ENCODE data around the gene RPN1. TPM values are rescaled to one million over a fixed set of nuclear protein-coding genes. Genes with fewer than 3 reads are reported as not detected.

The RPN1 gene
- total and polyA plus RNA-seq, 2 of the 13 experiments (the other 11 are each of a cell fraction or from before 2014, with no cell fraction given) = 290 to 342 TPM

- intact Hi-C loops (cut with micrococcal nuclease; ENCODE audit: unreplicated experiment) (no loop called here), in situ Hi-C loops (cut with HindIII; ENCODE audit: extremely low pct_ligation_motif_present, low pct_unique_long_range_greater_than_20kb) (no loop called here)
- Histone ChIP-seq H3K9me3 (ENCODE audit: low read length) (no peaks in the 10 kb centered on the region), H3K4me3 (replicated peaks in 1 of 3; ENCODE audit: insufficient read depth in 1 of 3, low read depth in 2 of 3, low read length in 3 of 3) (no peak overlapping the region), H3K27me3 (ENCODE audit: control insufficient read depth in 1 of 2, insufficient read depth in 2 of 2, low read length in 2 of 2) (no peaks in the 10 kb centered on the region), H3K4me2 (ENCODE audit: low read depth, low read length) (no peak overlapping the region), H3K4me1 (ENCODE audit: insufficient read depth, low read length) (no peaks in the 10 kb centered on the region), H3K27ac (ENCODE audit: extremely low read length, insufficient read depth, low read length) (no peak overlapping the region), H3K9ac (ENCODE audit: insufficient read depth, low read depth, low read length) (no peak overlapping the region), H2AFZ (ENCODE audit: low read length) (no peak overlapping the region), H3K79me2 (ENCODE audit: insufficient read depth, low read length) (peaks cover 16% of the 10 kb centered on the region), H3K36me3 (replicated peaks in 1 of 2; ENCODE audit: control insufficient read depth in 1 of 2, insufficient read depth in 2 of 2, low read length in 2 of 2) (peaks cover 14 to 60% of the 10 kb centered on the region in 2 experiments), H4K20me1 (ENCODE audit: insufficient read depth, low read length) (no peaks in the 10 kb centered on the region)
- no TSS peak for BruUV-seq (replicated peaks)
- ATAC-seq (no peak), FAIRE-seq (no peak), DNase-seq (ENCODE audit: low spot score) (no peak)
- ChIA-PET POLR2A (no interaction called here), CTCF (ENCODE audit: low intra/inter-chr PET ratio, low total read pairs) (no interaction called here)
- 97% methylated on average over 2 of the region's 2 CpGs for WGBS (ENCODE audit: low lambda C conversion rate)
- TF ChIP-seq NR2C2 (CRISPR knock-in tag; IDR thresholded peaks at IDR 0.05; ENCODE audit: borderline replicate concordance) (no peak), ZNF256 (CRISPR knock-in tag; conservative IDR thresholded peaks at IDR 0.05) (no peak), CEBPB (IDR thresholded peaks at IDR 0.05; ENCODE audit: borderline replicate concordance, low read depth, low read length) (no peak)
Observed at GRCh38 chr3:128632301-128632700, 18.3 kb downstream of the RPN1 start.

DNA sequence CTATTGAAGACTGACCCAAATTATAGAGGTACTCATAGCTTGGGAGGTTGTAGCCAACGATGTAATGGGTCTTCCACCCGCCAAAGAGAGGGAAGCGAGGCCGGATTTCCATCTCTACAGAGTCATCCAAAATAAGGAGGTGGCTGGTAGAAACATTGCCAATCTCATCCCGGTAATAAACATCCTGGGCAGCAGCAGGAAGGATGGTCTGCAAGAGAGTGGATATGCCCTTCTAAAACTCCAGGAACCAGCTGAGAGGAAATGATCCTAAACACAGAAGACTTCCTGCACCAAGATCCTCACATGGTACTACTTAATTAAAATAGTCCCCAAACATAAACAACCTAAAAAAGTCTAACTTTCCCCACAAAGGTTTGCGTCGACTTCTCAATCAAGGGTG is 20.7 kb downstream of the RPN1 start:
- H3K4me2 ChIP-seq (ENCODE audit: low read depth, low read length) = no peak overlapping the region
- in situ Hi-C loops (cut with HindIII; ENCODE audit: extremely low pct_ligation_motif_present, low pct_unique_long_range_greater_than_20kb) = no loop called here
- TF ChIP-seq AKAP8 (CRISPR knock-in tag; IDR thresholded peaks at IDR 0.05) (no peak), NR2C2 (CRISPR knock-in tag; IDR thresholded peaks at IDR 0.05; ENCODE audit: borderline replicate concordance) (no peak), JUN (CRISPR knock-in tag; IDR thresholded peaks at IDR 0.05) (no peak), ZNF766 (CRISPR knock-in tag; IDR thresholded peaks at IDR 0.05; ENCODE audit: borderline replicate concordance) (no peak), HOXA5 (CRISPR knock-in tag; IDR thresholded peaks at IDR 0.05) (no peak), ZNF235 (CRISPR knock-in tag; IDR thresholded peaks at IDR 0.05; ENCODE audit: borderline replicate concordance) (no peak), ZNF136 (CRISPR knock-in tag; IDR thresholded peaks at IDR 0.05; ENCODE audit: low read depth) (no peak), TBX2 (CRISPR knock-in tag; IDR thresholded peaks at IDR 0.05; ENCODE audit: borderline replicate concordance) (no peak), ZNF7 (CRISPR knock-in tag; IDR thresholded peaks at IDR 0.05) (no peak), ZNF446 (CRISPR knock-in tag; IDR thresholded peaks at IDR 0.05) (no peak), KLF9 (CRISPR knock-in tag; IDR thresholded peaks at IDR 0.05; ENCODE audit: low read depth) (no peak)
- TF ChIP-seq, protein P1, sequence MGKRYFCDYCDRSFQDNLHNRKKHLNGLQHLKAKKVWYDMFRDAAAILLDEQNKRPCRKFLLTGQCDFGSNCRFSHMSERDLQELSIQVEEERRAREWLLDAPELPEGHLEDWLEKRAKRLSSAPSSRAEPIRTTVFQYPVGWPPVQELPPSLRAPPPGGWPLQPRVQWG (CRISPR knock-in tag; IDR thresholded peaks at IDR 0.05; ENCODE audit: borderline replicate concordance, low read depth) = no peak
- no peak overlapping the region for H3K4me3 ChIP-seq (replicated peaks in 1 of 3; ENCODE audit: insufficient read depth in 1 of 3, low read depth in 2 of 3, low read length in 3 of 3)
- POLR2A ChIA-PET = no interaction called here
- BruUV-seq (replicated peaks) = no TSS peak
- peaks cover 31 to 70% of the 10 kb centered on the region in 2 experiments for H3K36me3 ChIP-seq (replicated peaks in 1 of 2; ENCODE audit: control insufficient read depth in 1 of 2, insufficient read depth in 2 of 2, low read length in 2 of 2)
- intact Hi-C loops (cut with micrococcal nuclease; ENCODE audit: unreplicated experiment) = no loop called here
- peaks cover 8% of the 10 kb centered on the region for H3K79me2 ChIP-seq (ENCODE audit: insufficient read depth, low read length)
- no peak overlapping the region for H3K9ac ChIP-seq (ENCODE audit: insufficient read depth, low read depth, low read length)
- FAIRE-seq = no peak
- no peak overlapping the region for H2AFZ ChIP-seq (ENCODE audit: low read length)
- no peaks in the 10 kb centered on the region for H4K20me1 ChIP-seq (ENCODE audit: insufficient read depth, low read length)
- no peak for DNase-seq (ENCODE audit: low spot score)
- no peaks in the 10 kb centered on the region for H3K27me3 ChIP-seq (ENCODE audit: control insufficient read depth in 1 of 2, insufficient read depth in 2 of 2, low read length in 2 of 2)
- ATAC-seq = no peak
- H3K27ac ChIP-seq (ENCODE audit: extremely low read length, insufficient read depth, low read length) = no peak overlapping the region
- 99% methylated on average over 7 of the region's 7 CpGs for WGBS (ENCODE audit: low lambda C conversion rate)
- H3K9me3 ChIP-seq (ENCODE audit: low read length) = no peaks in the 10 kb centered on the region
- no peaks in the 10 kb centered on the region for H3K4me1 ChIP-seq (ENCODE audit: insufficient read depth, low read length)
- CTCF ChIA-PET (ENCODE audit: low intra/inter-chr PET ratio, low total read pairs) = no interaction called here

Measured in HepG2 (cell line).